ENCODE measurements around the gene UNCX.

The UNCX gene

DNA sequence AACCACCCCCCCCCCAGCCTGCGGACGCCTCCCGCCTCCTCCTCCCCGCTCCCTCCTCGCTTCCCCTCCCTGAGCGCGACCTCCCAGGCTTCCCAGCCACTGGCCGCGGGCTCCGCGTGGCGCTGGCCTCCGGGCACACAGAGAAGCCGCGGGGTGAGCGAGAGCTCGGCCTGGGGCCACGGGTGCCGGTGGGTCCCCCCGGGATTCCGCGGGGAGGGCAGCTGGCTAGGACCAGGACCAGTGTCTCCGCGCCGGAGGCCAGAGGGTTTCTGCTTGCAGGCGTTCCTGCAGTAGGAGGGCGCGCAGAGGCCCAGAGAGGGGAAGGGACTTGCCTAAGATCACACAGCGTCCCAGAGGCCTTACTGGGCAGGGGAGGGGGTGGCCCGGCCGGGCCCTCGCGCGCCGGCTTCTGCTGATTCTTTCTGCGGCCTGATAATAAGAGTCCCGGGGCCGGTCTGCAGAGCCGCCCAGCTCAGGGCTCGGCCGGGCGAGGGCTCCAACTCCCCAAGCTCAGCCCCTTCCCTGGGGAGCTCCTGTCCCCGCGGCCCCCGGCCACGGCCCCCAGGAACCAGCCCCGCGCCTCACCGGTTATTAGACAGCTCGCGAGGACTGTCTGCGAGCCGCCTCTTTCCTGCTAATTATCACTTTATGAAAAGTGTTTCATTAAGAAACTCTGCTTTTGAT lies 10.1 kb downstream of the UNCX start:
- in situ Hi-C loops (cut with MboI; ENCODE audit: low sequenced_read_pairs) = no loop called here

DNA sequence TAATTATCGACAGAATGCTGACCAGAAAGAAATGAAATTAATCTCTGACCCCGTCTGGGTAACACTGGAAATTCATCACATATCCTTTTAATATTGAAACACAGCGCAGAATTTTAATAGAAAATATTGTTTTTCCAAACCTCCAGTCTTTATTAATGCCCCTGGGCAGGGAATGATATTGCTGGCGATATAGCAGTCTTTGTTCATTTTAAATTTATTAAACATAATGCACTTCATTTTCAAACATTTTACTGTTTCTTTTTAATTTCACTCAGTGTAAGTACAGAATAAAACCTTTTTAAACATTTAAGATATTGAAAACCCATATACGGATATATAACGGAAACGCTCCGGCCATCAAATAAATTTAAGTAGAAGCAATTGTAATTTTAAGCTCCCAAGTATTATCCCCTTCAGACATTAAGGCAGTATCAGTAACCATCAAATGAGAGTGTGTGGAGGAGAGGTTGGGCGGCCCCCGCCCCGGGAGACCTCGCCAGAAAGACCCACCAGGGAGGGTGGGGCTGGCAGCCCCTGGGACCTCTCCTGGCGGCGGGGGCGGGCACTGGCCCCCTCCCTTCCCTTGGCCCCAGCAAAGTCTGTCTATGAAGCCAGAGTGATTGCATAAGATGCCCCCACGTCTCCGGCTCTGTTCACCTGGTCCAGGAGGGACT lies 10.8 kb downstream of the UNCX start:
- in situ Hi-C loops (cut with MboI; ENCODE audit: low sequenced_read_pairs) = no loop called here

GRCh38 chr7:1243964-1244416 lies 11.3 kb downstream of the UNCX start:
- in situ Hi-C loops (cut with MboI; ENCODE audit: low sequenced_read_pairs) = no loop called here

GRCh38 chr7:1244700-1245523 lies 12.2 kb downstream of the UNCX start:
- in situ Hi-C loops (cut with MboI; ENCODE audit: low sequenced_read_pairs) = no loop called here

GRCh38 chr7:1245524-1246050 lies 12.9 kb downstream of the UNCX start:
- in situ Hi-C loops (cut with MboI; ENCODE audit: low sequenced_read_pairs) = no loop called here

DNA sequence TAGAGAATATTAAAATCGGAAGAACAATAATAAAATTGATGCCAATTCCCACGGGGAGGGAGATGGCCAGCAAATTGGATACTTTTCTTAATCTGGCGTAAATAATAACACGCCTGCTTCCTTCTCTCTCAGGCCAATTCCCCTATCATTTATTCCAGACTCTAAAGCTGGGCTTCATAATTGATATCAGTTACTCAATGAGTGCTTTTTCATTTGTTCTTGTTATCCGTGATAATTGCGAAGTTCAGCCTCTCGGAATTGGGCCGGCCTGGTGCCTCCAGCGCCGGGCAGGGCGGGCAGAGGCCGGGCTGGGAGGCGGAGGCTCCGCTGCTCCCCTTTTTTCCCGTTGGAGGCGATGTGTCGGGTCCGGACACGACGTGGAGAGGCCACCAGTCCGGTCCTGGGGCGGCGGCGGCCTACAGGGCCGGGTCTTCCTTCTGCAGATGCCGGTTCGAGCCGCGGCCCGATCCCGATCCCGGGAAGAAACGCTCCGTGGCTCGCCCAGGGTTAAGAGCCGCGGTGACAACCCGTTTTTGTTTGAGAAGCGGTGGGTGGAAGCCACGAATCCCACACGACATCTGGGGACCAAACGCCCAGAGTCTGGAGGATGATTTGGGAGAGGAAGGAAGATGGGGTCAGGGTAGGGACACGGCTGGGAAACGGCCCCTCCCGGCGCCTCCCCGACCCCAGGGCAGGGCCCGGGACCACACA lies 13.6 kb downstream of the UNCX start:
- in situ Hi-C loops (cut with MboI; ENCODE audit: low sequenced_read_pairs) = no loop called here

GRCh38 chr7:1246871-1247526 lies 14.3 kb downstream of the UNCX start:
- in situ Hi-C loops (cut with MboI; ENCODE audit: low sequenced_read_pairs) = no loop called here

- in situ Hi-C loops (cut with MboI; ENCODE audit: low sequenced_read_pairs) = no loop called here
These were observed 14.9 kb downstream of the UNCX start for GRCh38 chr7:1247527-1248041.

- in situ Hi-C loops (cut with MboI; ENCODE audit: low sequenced_read_pairs) = no loop called here
These were observed 15.7 kb downstream of the UNCX start for GRCh38 chr7:1248143-1248915.

DNA sequence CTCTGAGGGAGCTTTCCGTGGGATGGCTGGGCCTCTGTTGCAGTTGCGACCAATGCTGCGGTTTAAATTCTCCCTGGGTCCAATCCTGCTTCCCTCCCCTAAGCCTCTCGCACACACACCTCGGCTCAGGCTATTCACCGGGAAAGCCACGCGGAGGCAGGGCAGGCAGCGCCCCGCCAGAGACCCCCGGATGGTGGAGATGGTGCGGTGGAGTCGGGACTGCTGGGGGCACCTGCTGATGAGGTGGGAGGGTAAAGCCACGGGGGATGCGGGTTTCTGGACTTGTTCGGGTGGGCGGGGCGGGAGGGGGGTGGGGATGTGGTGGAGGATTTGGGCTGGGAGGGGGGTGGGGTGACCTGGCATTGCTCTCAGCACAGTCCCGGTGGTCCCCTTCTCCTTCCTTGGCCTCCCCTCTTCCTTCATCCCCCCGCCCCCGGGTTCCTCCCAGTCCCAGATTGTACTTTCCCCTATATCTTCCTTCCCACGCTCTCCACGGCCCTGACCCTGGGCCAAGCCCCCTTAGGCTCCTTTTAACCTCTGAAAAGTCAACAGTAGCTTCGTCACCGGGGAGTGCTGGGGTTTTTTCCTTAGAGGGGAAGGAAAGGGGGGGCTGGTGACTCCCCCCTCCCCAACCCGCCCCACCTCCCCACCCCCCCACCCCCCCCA lies 16.4 kb downstream of the UNCX start:
- in situ Hi-C loops (cut with MboI; ENCODE audit: low sequenced_read_pairs) = no loop called here

GRCh38 chr7:1249731-1250130 lies 17.1 kb downstream of the UNCX start:
- in situ Hi-C loops (cut with MboI; ENCODE audit: low sequenced_read_pairs) = no loop called here

- in situ Hi-C loops (cut with MboI; ENCODE audit: low sequenced_read_pairs) = no loop called here
These were observed 18.2 kb downstream of the UNCX start for GRCh38 chr7:1250901-1251300.

DNA sequence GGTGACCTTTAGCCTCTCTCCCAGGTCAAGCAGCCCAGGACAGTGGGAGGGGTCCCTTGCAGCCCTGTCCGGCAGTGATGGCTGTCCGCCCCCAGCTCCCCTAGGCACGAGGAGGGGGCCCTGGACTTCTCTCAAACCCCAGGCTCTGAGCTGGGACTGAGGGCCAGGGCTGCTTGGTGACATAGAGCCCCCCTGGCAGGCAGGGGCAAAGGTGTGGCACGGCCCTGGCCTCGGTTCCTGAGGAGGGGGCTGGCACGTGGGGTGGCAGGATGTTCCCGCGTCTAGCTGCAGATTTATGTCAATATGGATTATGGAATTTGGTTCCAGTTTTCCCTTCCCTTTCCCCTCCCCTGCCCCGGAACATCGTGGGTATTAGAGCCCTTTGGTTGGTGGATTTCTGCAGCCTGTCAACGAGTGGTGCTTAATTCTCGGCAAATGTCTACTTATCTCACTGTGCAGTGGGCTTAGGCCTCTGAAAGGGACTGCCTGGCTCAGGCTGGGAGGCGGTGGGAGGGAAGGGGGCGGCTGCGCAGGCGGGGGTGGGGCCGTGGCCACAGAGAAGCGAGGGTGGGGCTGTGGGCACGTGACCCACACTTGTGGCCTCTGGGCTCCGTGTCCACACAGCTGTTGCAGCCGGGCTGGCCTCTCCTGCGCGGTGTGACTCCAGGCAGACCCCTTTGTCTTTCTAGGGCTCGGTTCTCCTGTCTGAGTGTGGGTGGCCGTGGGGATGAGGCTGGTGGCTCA lies 19.3 kb downstream of the UNCX start:
- in situ Hi-C loops (cut with MboI; ENCODE audit: low sequenced_read_pairs) = no loop called here

DNA sequence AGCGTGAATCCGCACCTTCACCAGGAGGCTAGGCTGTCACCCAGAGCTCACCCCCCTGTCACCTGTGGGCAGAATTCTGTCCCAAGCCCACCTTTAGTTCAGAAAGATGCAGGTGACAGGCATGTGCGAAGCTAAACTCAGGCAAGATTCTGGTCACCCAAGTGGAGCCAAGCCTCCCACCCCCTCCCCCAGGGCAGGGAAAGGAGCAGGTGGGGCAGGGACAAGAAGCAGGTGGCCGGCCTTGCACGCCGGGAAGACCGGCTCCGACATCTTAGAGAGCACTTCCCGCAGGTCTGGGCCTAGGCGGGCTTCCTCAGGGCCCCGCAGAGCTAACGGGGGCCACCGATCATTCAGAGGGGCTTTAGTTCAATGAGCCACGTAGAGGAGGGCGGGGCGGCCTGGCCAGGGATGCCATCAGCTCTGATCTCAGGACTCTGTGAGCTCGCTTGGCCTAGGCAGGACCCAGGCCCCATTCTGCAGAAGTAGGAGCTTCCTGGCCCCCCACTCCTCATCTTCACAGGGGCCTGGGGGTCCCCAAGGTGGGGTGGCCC lies 19.9 kb downstream of the UNCX start:
- in situ Hi-C loops (cut with MboI; ENCODE audit: low sequenced_read_pairs) = no loop called here

DNA sequence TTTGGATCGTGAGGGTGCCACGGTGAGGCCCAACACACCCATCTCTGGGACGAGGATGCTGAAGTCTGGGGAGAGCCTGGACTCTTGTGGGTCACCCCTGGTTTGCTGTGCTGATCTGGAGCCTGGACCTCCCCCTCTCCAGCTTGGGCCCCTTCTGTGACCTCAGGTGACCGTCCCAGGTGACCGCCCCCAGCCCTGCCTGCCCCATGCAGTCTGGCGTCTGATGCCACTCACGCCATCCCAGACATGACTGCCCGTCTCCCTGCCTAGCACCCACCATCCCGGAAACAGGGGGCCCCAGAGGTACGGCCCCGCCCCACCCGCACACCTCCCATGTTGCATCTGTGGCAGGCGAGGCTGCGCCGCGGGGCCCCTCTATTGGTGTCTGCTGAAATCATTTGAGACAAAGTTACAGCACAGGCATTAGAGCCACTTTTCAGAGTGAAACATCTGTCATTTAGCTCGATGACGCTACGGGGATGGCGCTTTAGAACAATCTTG lies 21.1 kb downstream of the UNCX start:
- in situ Hi-C loops (cut with MboI; ENCODE audit: low sequenced_read_pairs) = no loop called here

DNA sequence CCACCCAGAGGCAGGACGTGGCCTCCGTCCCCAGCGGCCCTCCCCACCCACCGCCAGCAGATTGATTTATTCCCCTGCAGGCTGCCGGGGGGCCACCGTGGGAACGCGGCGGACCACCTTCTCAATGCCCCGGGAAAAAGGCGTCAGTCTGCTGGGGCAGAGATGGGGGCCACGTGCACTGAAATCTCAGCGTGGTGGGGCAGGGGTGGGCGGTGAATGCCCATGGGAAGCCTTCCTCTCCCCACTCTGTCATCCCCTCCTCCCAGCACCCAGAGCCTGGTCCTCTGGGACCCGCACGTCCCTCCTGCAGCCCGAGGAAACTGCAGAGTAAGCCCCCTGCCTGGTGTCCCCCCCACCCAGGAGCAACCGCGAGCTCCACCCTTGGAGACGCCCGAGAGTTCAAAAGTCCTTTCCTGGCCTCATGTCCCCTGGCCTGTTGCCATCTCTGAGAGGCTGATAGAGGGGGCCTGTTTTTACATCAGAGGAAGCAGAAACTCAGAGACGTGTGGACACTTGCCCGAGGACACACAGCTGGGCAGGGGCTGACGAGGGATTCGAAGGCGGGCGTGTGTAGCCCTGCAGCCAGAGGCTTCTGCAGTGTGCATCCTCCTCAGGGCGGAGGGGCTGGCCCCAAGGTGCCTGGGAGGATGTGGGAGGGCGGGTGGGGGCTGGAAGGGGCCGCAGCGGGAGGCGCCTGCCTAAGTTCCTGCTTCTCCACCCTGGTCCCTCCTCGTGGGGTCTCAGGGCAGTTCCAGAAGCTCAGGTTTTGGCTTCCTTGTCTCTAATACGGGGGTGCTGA lies 21.8 kb downstream of the UNCX start:
- in situ Hi-C loops (cut with MboI; ENCODE audit: low sequenced_read_pairs) = no loop called here
